Effector memory CD4-positive, alpha-beta T cell (primary cell): ENCODE results near the gene CDK4.
A peak's percentile ranks its signal among the peaks of the same experiment; 100 is the strongest.

Source experiments
- DNase-seq, 3 donors: peaks; one replicate each; pipeline ENCODE4 v3.0.0-alpha.2; 2020
- H3K27ac ChIP-seq: 2 replicates; pipeline ENCODE4 v1.7.0; 2013; ENCODE audit warnings: mild to moderate bottlenecking, low read length, moderate library complexity; ENCODE audit not compliant: insufficient read depth, poor library complexity, severe bottlenecking
- H3K27me3 ChIP-seq: replicated peaks from 2 replicates; pipeline ENCODE4 v1.7.0; 2013; ENCODE audit warnings: mild to moderate bottlenecking, low read length; ENCODE audit not compliant: insufficient read depth, control insufficient read depth, poor library complexity, severe bottlenecking
- H3K36me3 ChIP-seq: 2 replicates; pipeline ENCODE4 v1.7.0; 2013; ENCODE audit warnings: mild to moderate bottlenecking, low read length, moderate library complexity; ENCODE audit not compliant: control insufficient read depth, insufficient read depth
- H3K4me1 ChIP-seq: 2 replicates; pipeline ENCODE4 v1.7.0; 2013; ENCODE audit warnings: low read length, mild to moderate bottlenecking; ENCODE audit not compliant: control insufficient read depth, insufficient read depth, poor library complexity, severe bottlenecking
- H3K4me3 ChIP-seq: 2 replicates; pipeline ENCODE4 v1.7.0; 2013; ENCODE audit warnings: low read length, low read depth, mild to moderate bottlenecking; ENCODE audit not compliant: insufficient read depth, poor library complexity, severe bottlenecking
- H3K9me3 ChIP-seq: 2 replicates; pipeline ENCODE4 v1.7.0; 2013; ENCODE audit warnings: mild to moderate bottlenecking, low read length, moderate library complexity; ENCODE audit not compliant: control insufficient read depth

CDK4 gene

GRCh38 chr12:57739387-57739786 lies 12.7 kb downstream of the CDK4 start:
- no peaks in the 10 kb centered on the region for H3K9me3 ChIP-seq
- H3K27me3 ChIP-seq = no peaks in the 10 kb centered on the region
- peaks cover 46% of the 10 kb centered on the region for H3K36me3 ChIP-seq
- peak overlapping the region; percentile 94 for H3K27ac ChIP-seq
- no peak overlapping the region for H3K4me3 ChIP-seq
- no peak for DNase-seq
- H3K4me1 ChIP-seq = peaks cover 46% of the 10 kb centered on the region

- H3K27me3 ChIP-seq = no peaks in the 10 kb centered on the region
- peak within 1 kb of the TSS; percentile 94 for H3K27ac ChIP-seq
- H3K36me3 ChIP-seq = peaks cover 52% of the 10 kb centered on the region
- H3K9me3 ChIP-seq = no peaks in the 10 kb centered on the region
- no peak within 1 kb of the TSS for H3K4me3 ChIP-seq
- DNase-seq = no peak
- H3K4me1 ChIP-seq = peaks cover 40% of the 10 kb centered on the region
These were observed 13.4 kb downstream of the CDK4 start, which contains the start of gene AGAP2 for GRCh38 chr12:57738661-57739237. TSS of gene AGAP2 (minus strand) at chr12:57738742. CDS start at chr12:57738246, 496 bp downstream.

- Histone ChIP-seq H3K27ac (no peak overlapping the region), H3K4me3 (no peak overlapping the region), H3K4me1 (peaks cover 39% of the 10 kb centered on the region), H3K27me3 (no peaks in the 10 kb centered on the region), H3K9me3 (no peaks in the 10 kb centered on the region), H3K36me3 (peaks cover 62% of the 10 kb centered on the region)
- DNase-seq = no peak
These were observed 14.3 kb downstream of the CDK4 start for GRCh38 chr12:57737467-57738460.

- DNase-seq = no peak
- Histone ChIP-seq H3K27me3 (no peaks in the 10 kb centered on the region), H3K36me3 (peaks cover 71% of the 10 kb centered on the region), H3K4me3 (no peak overlapping the region), H3K27ac (no peak overlapping the region), H3K9me3 (no peaks in the 10 kb centered on the region), H3K4me1 (peaks cover 31% of the 10 kb centered on the region)
These were observed 15.2 kb downstream of the CDK4 start for GRCh38 chr12:57736741-57737466.

GRCh38 chr12:57735952-57736740 lies 16.0 kb downstream of the CDK4 start:
- H3K4me1 ChIP-seq = peaks cover 26% of the 10 kb centered on the region
- no peak overlapping the region for H3K27ac ChIP-seq
- H3K9me3 ChIP-seq = no peaks in the 10 kb centered on the region
- peaks cover 78% of the 10 kb centered on the region for H3K36me3 ChIP-seq
- H3K27me3 ChIP-seq = no peaks in the 10 kb centered on the region
- no peak overlapping the region for H3K4me3 ChIP-seq
- no peak for DNase-seq

GRCh38 chr12:57735198-57735855 lies 16.8 kb downstream of the CDK4 start:
- H3K36me3 ChIP-seq = peaks cover 86% of the 10 kb centered on the region
- H3K4me1 ChIP-seq = peaks cover 19% of the 10 kb centered on the region
- DNase-seq = no peak
- no peaks in the 10 kb centered on the region for H3K9me3 ChIP-seq
- H3K27ac ChIP-seq = no peak overlapping the region
- H3K27me3 ChIP-seq = no peaks in the 10 kb centered on the region
- H3K4me3 ChIP-seq = no peak overlapping the region

- no peaks in the 10 kb centered on the region for H3K9me3 ChIP-seq
- H3K27me3 ChIP-seq = no peaks in the 10 kb centered on the region
- H3K4me1 ChIP-seq = peaks cover 11% of the 10 kb centered on the region
These were observed 17.5 kb downstream of the CDK4 start for GRCh38 chr12:57734591-57734990.

GRCh38 chr12:57733928-57734327 lies 18.2 kb downstream of the CDK4 start:
- Histone ChIP-seq H3K4me3 (no peak overlapping the region), H3K4me1 (peaks cover 5% of the 10 kb centered on the region), H3K36me3 (peaks cover 87% of the 10 kb centered on the region), H3K27me3 (no peaks in the 10 kb centered on the region), H3K9me3 (no peaks in the 10 kb centered on the region), H3K27ac (no peak overlapping the region)
- DNase-seq = no peak

More at GRCh38 chr12:57734591-57734990, 17.5 kb downstream of the CDK4 start:
- no peak for DNase-seq
- Histone ChIP-seq H3K27ac (no peak overlapping the region), H3K4me3 (no peak overlapping the region), H3K36me3 (peaks cover 86% of the 10 kb centered on the region)
